Neural cell (in vitro differentiated cells): ENCODE results near the gene COPS6. TPM values are rescaled to one million over a fixed set of nuclear protein-coding genes. Genes with fewer than 3 reads are reported as not detected.

Experiments
- H2AFZ ChIP-seq: fragments of 200-600, 300-800 bp; sonication (generic), shearing (Covaris generic); 2 replicates; pipeline ENCODE4 v1.6.0; 2014; ENCODE audit warnings: low read depth, mild to moderate bottlenecking, antibody characterized with exemption, low read length, moderate library complexity
- H3F3A ChIP-seq: fragments of 200-600 bp; shearing (Covaris generic); 2 replicates; pipeline ENCODE4 v1.6.1; 2016; ENCODE audit warnings: mild to moderate bottlenecking, moderate library complexity, mixed read lengths, antibody characterized with exemption, low read length; ENCODE audit not compliant: insufficient read depth, poor library complexity, severe bottlenecking
- H3K27ac ChIP-seq: fragments of 200-600, 300-800 bp; sonication (generic), shearing (Covaris generic); 2 replicates; pipeline ENCODE4 v1.5.1; 2014; ENCODE audit warnings: mild to moderate bottlenecking, low read length, moderate library complexity
- H3K27me3 ChIP-seq: fragments of 300-800, 200-600 bp; sonication (generic), shearing (Covaris generic); 2 replicates; pipeline ENCODE4 v1.6.0; 2014; ENCODE audit warnings: mild to moderate bottlenecking, low read depth, low read length, moderate library complexity; ENCODE audit not compliant: insufficient read depth
- H3K36me3 ChIP-seq: fragments of 300-800, 200-600 bp; sonication (generic), shearing (Covaris generic); 2 replicates; pipeline ENCODE4 v1.5.1; 2014; ENCODE audit warnings: mild to moderate bottlenecking, antibody characterized with exemption, low read length, moderate library complexity; ENCODE audit not compliant: insufficient read depth
- H3K4me2 ChIP-seq: fragments of 300-800, 200-600 bp; sonication (generic), shearing (Covaris generic); 2 replicates; pipeline ENCODE4 v1.6.0; 2014; ENCODE audit warnings: mild to moderate bottlenecking, low read length
- H3K4me3 ChIP-seq: fragments of 300-800, 200-600 bp; sonication (generic), shearing (Covaris generic); 2 replicates; pipeline ENCODE4 v1.5.1; 2014; ENCODE audit warnings: mild to moderate bottlenecking, low read length, moderate library complexity
- H3K79me2 ChIP-seq: fragments of 200-600 bp; shearing (Covaris generic); replicated peaks from 2 replicates; pipeline ENCODE4 v1.6.0; 2014; ENCODE audit warnings: mild to moderate bottlenecking, low read length, moderate library complexity; ENCODE audit not compliant: insufficient read depth
- H3K9ac ChIP-seq: fragments of 300-800, 200-600 bp; sonication (generic), shearing (Covaris generic); 2 replicates; pipeline ENCODE4 v1.6.1; 2016; ENCODE audit warnings: mild to moderate bottlenecking, low read length, mixed read lengths
- H3K9me2 ChIP-seq: fragments of 200-600 bp; shearing (Covaris generic); 2 replicates; pipeline ENCODE4 v1.6.1; 2016; ENCODE audit warnings: mild to moderate bottlenecking, low read length, mixed read lengths; ENCODE audit not compliant: insufficient read depth
- H3K9me3 ChIP-seq: fragments of 200-600, 300-800 bp; sonication (generic), shearing (Covaris generic); 2 replicates; pipeline ENCODE4 v1.6.1; 2016; ENCODE audit warnings: mild to moderate bottlenecking, mixed run types, low read length, moderate library complexity, mixed read lengths
- H4K20me1 ChIP-seq: fragments of 200-600 bp; shearing (Covaris generic); 2 replicates; pipeline ENCODE4 v1.6.1; 2016; ENCODE audit warnings: mild to moderate bottlenecking, mixed run types; ENCODE audit not compliant: insufficient read depth
- CTCF ChIP-seq: fragments of 450-650 bp; IDR thresholded peaks from 2 replicates; pipeline ENCODE4 v1.5.1; 2014; ENCODE audit warnings: antibody characterized with exemption, mild to moderate bottlenecking, moderate library complexity; ENCODE audit not compliant: poor library complexity, severe bottlenecking
- EP300 ChIP-seq: fragments of 450-650 bp; conservative IDR thresholded peaks from 2 replicates; pipeline ENCODE4 v1.6.1; 2014; ENCODE audit warnings: antibody characterized with exemption, mild to moderate bottlenecking, moderate library complexity; ENCODE audit not compliant: poor library complexity, severe bottlenecking
- EZH2 ChIP-seq: fragments of 200-600, 300-800 bp; shearing (Covaris generic), sonication (generic); IDR thresholded peaks from 2 replicates; pipeline ENCODE4 v1.6.1; 2014; ENCODE audit warnings: antibody characterized with exemption, low read length, borderline replicate concordance, mild to moderate bottlenecking; ENCODE audit not compliant: insufficient read depth, poor library complexity, severe bottlenecking
- MXI1 ChIP-seq: fragments of 450-650 bp; conservative IDR thresholded peaks from 2 replicates; pipeline ENCODE4 v1.6.1; 2014; ENCODE audit warnings: antibody characterized with exemption, mild to moderate bottlenecking; ENCODE audit not compliant: poor library complexity, severe bottlenecking
- POLR2AphosphoS5 ChIP-seq: IDR thresholded peaks from 2 replicates; pipeline ENCODE4 v1.6.1; 2012
- RAD21 ChIP-seq: fragments of 450-650 bp; conservative IDR thresholded peaks from 2 replicates; pipeline ENCODE4 v1.6.1; 2014; ENCODE audit warnings: antibody characterized with exemption, mild to moderate bottlenecking, moderate library complexity
- REST ChIP-seq: IDR thresholded peaks from 2 replicates; pipeline ENCODE4 v1.6.1; 2012; ENCODE audit warnings: borderline replicate concordance
- SMC3 ChIP-seq: fragments of 450-650 bp; conservative IDR thresholded peaks from 2 replicates; pipeline ENCODE4 v1.6.1; 2014; ENCODE audit warnings: antibody characterized with exemption, mild to moderate bottlenecking, moderate library complexity; ENCODE audit not compliant: poor library complexity
- TAF1 ChIP-seq: IDR thresholded peaks from 2 replicates; pipeline ENCODE4 v1.6.1; 2012; ENCODE audit warnings: low read depth
- polyA plus RNA-seq: library from polyadenylated mRNA; depleted of rRNA; stranded (reverse); fragments of >200 nt; gene quantifications from 2 replicates; pipeline ENCODE4 v1.2.3, GENCODE V29; 2014

COPS6 gene
- polyA plus RNA-seq, 1 donor from 2014 or later = 57.1 TPM

GRCh38 chr7:100093054-100093453, 4.3 kb downstream of the COPS6 start:
- Histone ChIP-seq H3K9me3 (no peaks in the 10 kb centered on the region), H3K4me2 (no peak overlapping the region), H2AFZ (no peak overlapping the region), H3K9ac (no peak overlapping the region), H3F3A (no peaks in the 10 kb centered on the region), H3K27ac (no peak overlapping the region), H3K4me3 (no peak overlapping the region), H3K36me3 (peaks cover 6% of the 10 kb centered on the region), H4K20me1 (no peaks in the 10 kb centered on the region), H3K9me2 (no peaks in the 10 kb centered on the region), H3K79me2 (peaks cover 8% of the 10 kb centered on the region), H3K27me3 (no peaks in the 10 kb centered on the region)
- TF ChIP-seq TAF1 (no peak), EZH2 (no peak), SMC3 (no peak), REST (no peak), POLR2AphosphoS5 (no peak), RAD21 (no peak), MXI1 (no peak)

GRCh38 chr7:100093498-100093897, 4.7 kb downstream of the COPS6 start:
- Histone ChIP-seq H3K9me2 (no peaks in the 10 kb centered on the region), H3K9me3 (no peaks in the 10 kb centered on the region), H4K20me1 (no peaks in the 10 kb centered on the region), H3K9ac (no peak overlapping the region), H3K79me2 (peaks cover 11% of the 10 kb centered on the region), H2AFZ (no peak overlapping the region), H3K4me3 (no peak overlapping the region), H3K36me3 (peaks cover 8% of the 10 kb centered on the region), H3K4me2 (no peak overlapping the region), H3K27me3 (no peaks in the 10 kb centered on the region), H3K27ac (no peak overlapping the region), H3F3A (no peaks in the 10 kb centered on the region)
- TF ChIP-seq CTCF = no peak
- TF ChIP-seq REST = no peak
- TF ChIP-seq EP300 = no peak
- TF ChIP-seq RAD21 = no peak
- TF ChIP-seq POLR2AphosphoS5 = no peak
- TF ChIP-seq SMC3 = no peak
- no peak for TF ChIP-seq MXI1
- TF ChIP-seq EZH2 = no peak
- TF ChIP-seq TAF1 = no peak
